ENCODE measurements around the gene FXYD5.

Gene FXYD5

GRCh38 chr19:35133826-35134225 is 20.7 kb upstream of the FXYD5 start:
- no peak for TF ChIP-seq CTCF (IDR thresholded peaks at IDR 0.05; ENCODE audit: unreplicated experiment in 3 of 3)
- Mint-ChIP-seq H3K4me3 (no peak overlapping the region), H3K27me3 (ENCODE audit: low read depth) (peaks cover 14% of the 10 kb centered on the region), H3K36me3 (ENCODE audit: low read depth) (no peaks in the 10 kb centered on the region), H3K9me3 (no peaks in the 10 kb centered on the region), H3K4me1 (peaks cover 29% of the 10 kb centered on the region), H3K27ac (no peak overlapping the region)

- peak within 1 kb of the TSS; percentile 51 to 67 (median 56) for H3K4me3 Mint-ChIP-seq
- TF ChIP-seq CTCF (IDR thresholded peaks at IDR 0.05; ENCODE audit: unreplicated experiment in 3 of 3), result no peak
- peaks cover 15% of the 10 kb centered on the region for H3K27me3 Mint-ChIP-seq (ENCODE audit: low read depth)
- no peaks in the 10 kb centered on the region for H3K36me3 Mint-ChIP-seq (ENCODE audit: low read depth)
- peaks cover 36% of the 10 kb centered on the region for H3K4me1 Mint-ChIP-seq
- no peaks in the 10 kb centered on the region for H3K9me3 Mint-ChIP-seq
- H3K27ac Mint-ChIP-seq, result peak within 1 kb of the TSS; percentile 23 to 89 (median 76)
Measured at GRCh38 chr19:35134601-35135242, 19.8 kb upstream of the FXYD5 start, which contains the start of gene LGI4. Gene LGI4, minus strand, starts transcription at chr19:35135059. Its CDS starts 379 bp downstream, at chr19:35134680.

GRCh38 chr19:35135389-35135909 is 19.1 kb upstream of the FXYD5 start:
- Mint-ChIP-seq H3K4me3 (peak overlapping the region; percentile 12 to 56 (median 16)), H3K9me3 (no peaks in the 10 kb centered on the region), H3K27me3 (ENCODE audit: low read depth) (peaks cover 16% of the 10 kb centered on the region), H3K36me3 (ENCODE audit: low read depth) (no peaks in the 10 kb centered on the region), H3K4me1 (peaks cover 38% of the 10 kb centered on the region), H3K27ac (peak overlapping the region; percentile 23 to 41 (median 26))
- TF ChIP-seq CTCF (IDR thresholded peaks at IDR 0.05; ENCODE audit: unreplicated experiment in 3 of 3), result peak; percentile 88 to 93 (median 92)

GRCh38 chr19:35136231-35136630 is 18.3 kb upstream of the FXYD5 start:
- H3K36me3 Mint-ChIP-seq (ENCODE audit: low read depth), result no peaks in the 10 kb centered on the region
- H3K4me3 Mint-ChIP-seq, result no peak overlapping the region
- no peak for TF ChIP-seq CTCF (IDR thresholded peaks at IDR 0.05; ENCODE audit: unreplicated experiment in 3 of 3)
- no peaks in the 10 kb centered on the region for H3K9me3 Mint-ChIP-seq
- peaks cover 22% of the 10 kb centered on the region for H3K27me3 Mint-ChIP-seq (ENCODE audit: low read depth)
- H3K4me1 Mint-ChIP-seq, result peaks cover 45% of the 10 kb centered on the region
- no peak overlapping the region for H3K27ac Mint-ChIP-seq

GRCh38 chr19:35136977-35137702 is 17.4 kb upstream of the FXYD5 start:
- Mint-ChIP-seq H3K27me3 (ENCODE audit: low read depth) (peaks cover 30% of the 10 kb centered on the region), H3K4me3 (peak overlapping the region; percentile 13 to 34 (median 31))
- no peak for TF ChIP-seq CTCF (IDR thresholded peaks at IDR 0.05; ENCODE audit: unreplicated experiment in 3 of 3)

More at GRCh38 chr19:35136977-35137702, 17.4 kb upstream of the FXYD5 start:
- peaks cover 53% of the 10 kb centered on the region for H3K4me1 Mint-ChIP-seq
- peak overlapping the region; percentile 23 to 80 (median 46) for H3K27ac Mint-ChIP-seq
- H3K36me3 Mint-ChIP-seq (ENCODE audit: low read depth), result no peaks in the 10 kb centered on the region
- H3K9me3 Mint-ChIP-seq, result no peaks in the 10 kb centered on the region
